ENCODE data around the gene ZNF764. TPM values are rescaled to one million over a fixed set of nuclear protein-coding genes. Genes with fewer than 3 reads are reported as not detected.

The ZNF764 gene
- total and polyA plus RNA-seq, 9 donors, result 4.3 to 14.5 (median 11.3) TPM

DNA sequence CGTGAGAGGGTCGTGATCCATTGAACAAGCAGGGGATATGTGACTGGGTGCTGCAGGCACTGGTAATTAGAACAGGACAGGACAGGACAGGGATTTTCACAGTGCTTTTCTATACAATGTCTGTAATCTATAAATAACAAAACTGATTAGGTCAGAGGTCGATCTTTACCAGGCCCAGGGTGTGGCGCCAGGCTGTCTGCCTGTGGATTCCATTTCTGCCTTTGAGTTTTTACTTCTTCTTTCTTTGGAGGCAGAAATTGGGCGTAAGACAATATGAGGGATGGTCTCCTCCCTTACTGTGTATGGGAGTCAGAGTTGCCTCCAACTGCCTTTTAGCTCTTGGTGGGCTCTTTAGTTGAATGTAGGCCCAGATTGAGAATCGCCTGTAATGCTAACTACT lies 1.5 kb upstream of the ZNF764 start:
- Histone ChIP-seq H3K36me3 (no peaks in the 10 kb centered on the region), H3K9me3 (no peaks in the 10 kb centered on the region), H3K4me1 (ENCODE audit: insufficient read depth) (no peaks in the 10 kb centered on the region), H3K27ac (no peak overlapping the region), H3K27me3 (no peaks in the 10 kb centered on the region), H3K4me3 (no peak overlapping the region)
- intact Hi-C loops (cut with DNase I), result loop anchor here in 1 of 4 donors (10.0 kb wide), 1 partner anchor 135 kb away; no protein-coding TSS in a partner anchor
- 95 to 98% (median 96%) methylated on average over 6 of the region's 6 CpGs for WGBS, 3 donors
- DNase-seq, result no peak
- TF ChIP-seq CTCF (IDR thresholded peaks at IDR 0.05) (no peak), POLR2A (IDR thresholded peaks at IDR 0.05) (no peak), EP300 (IDR thresholded peaks at IDR 0.05) (no peak)

- H3K36me3 ChIP-seq, result no peaks in the 10 kb centered on the region
- WGBS, 3 donors, result 71 to 78% (median 72%) methylated on average over 21 of the region's 21 CpGs
- no peaks in the 10 kb centered on the region for H3K4me1 ChIP-seq (ENCODE audit: insufficient read depth)
- TF ChIP-seq EP300 (IDR thresholded peaks at IDR 0.05) (no peak), CTCF (IDR thresholded peaks at IDR 0.05) (no peak), POLR2A (IDR thresholded peaks at IDR 0.05) (no peak)
- peak in 1 of 5 donors; percentile 56 for DNase-seq
- H3K9me3 ChIP-seq, result no peaks in the 10 kb centered on the region
- H3K27me3 ChIP-seq, result no peaks in the 10 kb centered on the region
- H3K4me3 ChIP-seq, result peak overlapping the region; percentile 13
- peak overlapping the region in 1 of 2 donors; percentile 93 for H3K27ac ChIP-seq
- intact Hi-C loops (cut with DNase I), result loop anchor here in 1 of 4 donors (10.0 kb wide), 1 partner anchor 134 kb away; no protein-coding TSS in a partner anchor
Measured at GRCh38 chr16:30558789-30559377, 709 bp upstream of the ZNF764 start.

- H3K9me3 ChIP-seq, result no peaks in the 10 kb centered on the region
- WGBS, 3 donors, result 0 to 1% (median 0%) methylated on average over 17 of the region's 17 CpGs
- intact Hi-C loops (cut with DNase I), result loop anchor here in 1 of 4 donors (10.0 kb wide), 1 partner anchor 133 kb away; no protein-coding TSS in a partner anchor
- peak overlapping the region; percentile 85 to 93 for H3K27ac ChIP-seq
- no peaks in the 10 kb centered on the region for H3K27me3 ChIP-seq
- peak overlapping the region; percentile 80 for H3K4me3 ChIP-seq
- no peaks in the 10 kb centered on the region for H3K36me3 ChIP-seq
- TF ChIP-seq EP300 (IDR thresholded peaks at IDR 0.05) (no peak), CTCF (IDR thresholded peaks at IDR 0.05) (no peak), POLR2A (IDR thresholded peaks at IDR 0.05) (no peak)
- no peaks in the 10 kb centered on the region for H3K4me1 ChIP-seq (ENCODE audit: insufficient read depth)
- DNase-seq, result peak in 1 of 5 donors; percentile 54
Measured at GRCh38 chr16:30557707-30557956, 542 bp downstream of the ZNF764 start.

DNA sequence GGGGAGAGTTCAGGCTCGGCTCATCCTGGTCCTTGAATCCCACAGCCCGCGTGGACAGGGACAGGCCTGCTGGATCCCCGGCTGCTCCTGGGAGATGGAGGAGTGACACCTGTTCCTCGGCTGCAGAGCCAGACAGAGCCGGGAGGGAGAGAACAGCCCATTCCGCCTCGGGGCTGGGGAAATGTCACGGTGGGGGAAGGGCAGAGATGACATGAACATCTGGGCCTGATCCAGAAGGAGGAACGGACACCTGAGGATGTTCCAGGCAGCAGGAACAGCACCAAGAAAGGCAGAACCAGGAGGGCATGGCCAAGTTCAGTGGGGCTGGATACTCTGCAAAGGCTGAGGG lies 2.1 kb downstream of the ZNF764 start:
- TF ChIP-seq CTCF (IDR thresholded peaks at IDR 0.05), result no peak
- TF ChIP-seq POLR2A (IDR thresholded peaks at IDR 0.05), result no peak
- no peak for TF ChIP-seq EP300 (IDR thresholded peaks at IDR 0.05)
- H3K4me3 ChIP-seq, result no peak overlapping the region
- WGBS, 3 donors, result 55 to 65% (median 59%) methylated on average over 10 of the region's 10 CpGs
- no peaks in the 10 kb centered on the region for H3K27me3 ChIP-seq
- no peaks in the 10 kb centered on the region for H3K9me3 ChIP-seq
- DNase-seq, result no peak
- intact Hi-C loops (cut with DNase I), result loop anchor here in 1 of 4 donors (10.0 kb wide), 1 partner anchor 131 kb away; no protein-coding TSS in a partner anchor
- no peaks in the 10 kb centered on the region for H3K4me1 ChIP-seq (ENCODE audit: insufficient read depth)
- H3K27ac ChIP-seq, result no peak overlapping the region
- H3K36me3 ChIP-seq, result no peaks in the 10 kb centered on the region

Data from ovary (tissue), 9 donors.